T-helper 2 cell treated with Interferon-gamma antibody and Interleukin-4, amounts not matched to agents 5 μg/mL and 100 μg/mL, for 36 hours (primary cell): ENCODE data around the gene ACAD11.
"Not testable (repeated sequence)": the region's sequence is repeated elsewhere in the genome, so short reads cannot be mapped to it uniquely, and the experiment has no call there.

Experiments used
- DNase-seq: peaks from one replicate; pipeline ENCODE4 v3.0.0; 2021; ENCODE audit warnings: low spot score
- H3K27ac Mint-ChIP-seq: one replicate; pipeline ENCODE4 v1.8.0; 2021; ENCODE audit warnings: mild to moderate bottlenecking, mixed read lengths
- H3K27me3 Mint-ChIP-seq: one replicate; pipeline ENCODE4 v1.8.0; 2021; ENCODE audit warnings: low read depth, mixed read lengths
- H3K36me3 Mint-ChIP-seq: one replicate; pipeline ENCODE4 v1.8.0; 2021; ENCODE audit warnings: low read depth, mixed read lengths
- H3K4me1 Mint-ChIP-seq: one replicate; pipeline ENCODE4 v1.8.0; 2021; ENCODE audit warnings: low read depth, mixed read lengths
- H3K4me3 Mint-ChIP-seq: one replicate; pipeline ENCODE4 v1.8.0; 2022; ENCODE audit warnings: mild to moderate bottlenecking, moderate library complexity, mixed read lengths
- H3K9me3 Mint-ChIP-seq: one replicate; pipeline ENCODE4 v1.8.0; 2021; ENCODE audit warnings: mixed read lengths

Gene ACAD11

GRCh38 chr3:132660052-132660810 lies 622 bp upstream of the ACAD11 start, which contains the start of gene UBA5:
Gene UBA5, plus strand, starts transcription at chr3:132660329. Its CDS starts 209 bp downstream, at chr3:132660538.
- peaks cover 41% of the 10 kb centered on the region for H3K4me1 Mint-ChIP-seq
- H3K4me3 Mint-ChIP-seq: peak within 1 kb of the TSS; percentile 96
- no peaks in the 10 kb centered on the region for H3K27me3 Mint-ChIP-seq
- DNase-seq: peak; percentile 72
- no peaks in the 10 kb centered on the region for H3K9me3 Mint-ChIP-seq
- peaks cover 7% of the 10 kb centered on the region for H3K36me3 Mint-ChIP-seq
- H3K27ac Mint-ChIP-seq: peak within 1 kb of the TSS; percentile 97

GRCh38 chr3:132659000-132659364 lies 627 bp downstream of the ACAD11 start:
- no peaks in the 10 kb centered on the region for H3K27me3 Mint-ChIP-seq
- H3K27ac Mint-ChIP-seq: peak overlapping the region; percentile 97
- H3K9me3 Mint-ChIP-seq: no peaks in the 10 kb centered on the region

GRCh38 chr3:132657869-132658747 lies 1.5 kb downstream of the ACAD11 start:
- H3K27ac Mint-ChIP-seq: no peak overlapping the region
- H3K4me1 Mint-ChIP-seq: peaks cover 33% of the 10 kb centered on the region
- H3K27me3 Mint-ChIP-seq: no peaks in the 10 kb centered on the region
- no peaks in the 10 kb centered on the region for H3K9me3 Mint-ChIP-seq
- peaks cover 5% of the 10 kb centered on the region for H3K36me3 Mint-ChIP-seq
- DNase-seq: no peak
- H3K4me3 Mint-ChIP-seq: peak overlapping the region; percentile 96

More at GRCh38 chr3:132659000-132659364, 627 bp downstream of the ACAD11 start:
- peaks cover 5% of the 10 kb centered on the region for H3K36me3 Mint-ChIP-seq
- H3K4me1 Mint-ChIP-seq: peaks cover 38% of the 10 kb centered on the region
- no peak for DNase-seq
- peak overlapping the region; percentile 96 for H3K4me3 Mint-ChIP-seq

GRCh38 chr3:132655471-132655870 lies 4.1 kb downstream of the ACAD11 start:
- Mint-ChIP-seq H3K4me1 (peaks cover 17% of the 10 kb centered on the region), H3K9me3 (no peaks in the 10 kb centered on the region), H3K27me3 (no peaks in the 10 kb centered on the region), H3K4me3 (no peak overlapping the region), H3K27ac (no peak overlapping the region), H3K36me3 (no peaks in the 10 kb centered on the region)
- DNase-seq: no peak

GRCh38 chr3:132654721-132655120 lies 4.9 kb downstream of the ACAD11 start:
- Mint-ChIP-seq H3K27ac (no peak overlapping the region), H3K9me3 (no peaks in the 10 kb centered on the region), H3K36me3 (no peaks in the 10 kb centered on the region), H3K4me3 (no peak overlapping the region), H3K27me3 (no peaks in the 10 kb centered on the region), H3K4me1 (peaks cover 17% of the 10 kb centered on the region)
- no peak for DNase-seq

GRCh38 chr3:132654190-132654589 lies 5.4 kb downstream of the ACAD11 start:
- DNase-seq: no peak
- Mint-ChIP-seq H3K36me3 (no peaks in the 10 kb centered on the region), H3K27ac (no peak overlapping the region), H3K27me3 (no peaks in the 10 kb centered on the region), H3K4me1 (peaks cover 15% of the 10 kb centered on the region), H3K9me3 (no peaks in the 10 kb centered on the region), H3K4me3 (no peak overlapping the region)

GRCh38 chr3:132652640-132653270 lies 6.9 kb downstream of the ACAD11 start:
- Mint-ChIP-seq H3K36me3 (no peaks in the 10 kb centered on the region), H3K4me1 (peaks cover 7% of the 10 kb centered on the region), H3K9me3 (no peaks in the 10 kb centered on the region), H3K4me3 (no peak overlapping the region), H3K27me3 (no peaks in the 10 kb centered on the region), H3K27ac (no peak overlapping the region)
- DNase-seq: no peak

GRCh38 chr3:132650153-132650552 lies 9.5 kb downstream of the ACAD11 start:
- Mint-ChIP-seq H3K4me3 (no peak overlapping the region), H3K36me3 (no peaks in the 10 kb centered on the region), H3K9me3 (no peaks in the 10 kb centered on the region)

GRCh38 chr3:132645058-132645457 lies 14.6 kb downstream of the ACAD11 start:
- Mint-ChIP-seq H3K9me3 (no peaks in the 10 kb centered on the region), H3K4me3 (no peak overlapping the region), H3K27ac (no peak overlapping the region)

More at GRCh38 chr3:132650153-132650552, 9.5 kb downstream of the ACAD11 start:
- H3K27me3 Mint-ChIP-seq: no peaks in the 10 kb centered on the region
- H3K27ac Mint-ChIP-seq: no peak overlapping the region
- DNase-seq: no peak
- peaks cover 1% of the 10 kb centered on the region for H3K4me1 Mint-ChIP-seq

GRCh38 chr3:132643366-132643765 lies 16.2 kb downstream of the ACAD11 start:
- Mint-ChIP-seq H3K36me3 (peaks cover 6% of the 10 kb centered on the region), H3K4me3 (no peak overlapping the region), H3K27ac (no peak overlapping the region), H3K27me3 (no peaks in the 10 kb centered on the region), H3K4me1 (peaks cover 3% of the 10 kb centered on the region), H3K9me3 (no peaks in the 10 kb centered on the region)
- no peak for DNase-seq

More at GRCh38 chr3:132645058-132645457, 14.6 kb downstream of the ACAD11 start:
- no peak for DNase-seq
- no peaks in the 10 kb centered on the region for H3K27me3 Mint-ChIP-seq
- H3K36me3 Mint-ChIP-seq: no peaks in the 10 kb centered on the region
- peaks cover 3% of the 10 kb centered on the region for H3K4me1 Mint-ChIP-seq

GRCh38 chr3:132642539-132642847 lies 17.1 kb downstream of the ACAD11 start:
- Mint-ChIP-seq H3K9me3 (no peaks in the 10 kb centered on the region), H3K4me3 (no peak overlapping the region), H3K36me3 (peaks cover 6% of the 10 kb centered on the region), H3K27ac (no peak overlapping the region), H3K4me1 (peaks cover 3% of the 10 kb centered on the region), H3K27me3 (no peaks in the 10 kb centered on the region)
- no peak for DNase-seq

- peaks cover 3% of the 10 kb centered on the region for H3K4me1 Mint-ChIP-seq
- no peak overlapping the region for H3K4me3 Mint-ChIP-seq
- no peaks in the 10 kb centered on the region for H3K27me3 Mint-ChIP-seq
- DNase-seq: no peak
- H3K27ac Mint-ChIP-seq: no peak overlapping the region
- H3K36me3 Mint-ChIP-seq: peaks cover 6% of the 10 kb centered on the region
- no peaks in the 10 kb centered on the region for H3K9me3 Mint-ChIP-seq
Measured at GRCh38 chr3:132641837-132642538, 17.6 kb downstream of the ACAD11 start.

GRCh38 chr3:132641427-132641826 lies 18.2 kb downstream of the ACAD11 start:
- DNase-seq, H3K27me3 Mint-ChIP-seq, H3K4me1 Mint-ChIP-seq, H3K27ac Mint-ChIP-seq, H3K4me3 Mint-ChIP-seq, H3K9me3 Mint-ChIP-seq, H3K36me3 Mint-ChIP-seq: not testable (repeated sequence)
